ENCODE data around the gene FOXJ1. TPM values are rescaled to one million over a fixed set of nuclear protein-coding genes. Genes with fewer than 3 reads are reported as not detected.

Gene FOXJ1
- total and polyA plus RNA-seq, 2 of the 4 experiments (the other 2 are of a cell fraction), result 0.05 TPM; not detected in 1

- TF ChIP-seq CEBPB (IDR thresholded peaks at IDR 0.05; ENCODE audit: low read depth, low read length), result no peak
These were observed 17.1 kb downstream of the FOXJ1 start (continued) for GRCh38 chr17:76123749-76124581.

- Histone ChIP-seq H2BK15ac (ENCODE audit: low read depth, low read length) (no peak overlapping the region), H4K20me1 (ENCODE audit: insufficient read depth, low read length) (no peaks in the 10 kb centered on the region), H2AK5ac (ENCODE audit: low read depth, low read length) (no peak overlapping the region), H4K91ac (ENCODE audit: insufficient read depth, low read depth, low read length) (no peak overlapping the region), H3K9me1 (ENCODE audit: insufficient read depth, low read length) (no peaks in the 10 kb centered on the region), H3K4ac (ENCODE audit: low read depth, low read length) (no peak overlapping the region), H3K79me1 (ENCODE audit: low read depth in 1 of 2, low read length in 2 of 2) (no peaks in the 10 kb centered on the region), H2BK20ac (ENCODE audit: low read depth, low read length) (no peak overlapping the region), H4K5ac (ENCODE audit: low read depth, low read length) (no peak overlapping the region), H3K9ac (ENCODE audit: low read depth, low read length) (no peak overlapping the region), H2AK9ac (replicated peaks; ENCODE audit: low read depth, low read length, poor library complexity) (no peak overlapping the region), H3K14ac (replicated peaks; ENCODE audit: low read depth, low read length) (no peak overlapping the region), H3K9me3 (ENCODE audit: control insufficient read depth, insufficient read depth, low read length) (no peaks in the 10 kb centered on the region), H3K4me1 (ENCODE audit: control insufficient read depth, insufficient read depth, low read length) (peaks cover 3% of the 10 kb centered on the region; the same call in 1 of the 2 replicates), H3K4me3 (ENCODE audit: insufficient read depth, low read depth, low read length) (no peak overlapping the region), H2BK5ac (ENCODE audit: low read depth, low read length, poor library complexity, severe bottlenecking) (no peak overlapping the region), H2BK120ac (ENCODE audit: low read depth, low read length) (no peak overlapping the region), H4K8ac (ENCODE audit: low read depth in 2 of 2, low read length in 2 of 2) (no peak overlapping the region), H3K27me3 (ENCODE audit: control insufficient read depth, insufficient read depth, low read length) (peaks cover 14% of the 10 kb centered on the region), H3K36me3 (ENCODE audit: control insufficient read depth, insufficient read depth, low read length) (no peaks in the 10 kb centered on the region), H3K4me2 (ENCODE audit: low read depth, low read length) (no peak overlapping the region), H3K18ac (ENCODE audit: low read depth, low read length) (no peak overlapping the region), H3K27ac (ENCODE audit: insufficient read depth, low read length) (no peak overlapping the region), H2AFZ (replicated peaks; ENCODE audit: low read length, poor library complexity) (no peak overlapping the region), H3K23ac (ENCODE audit: low read depth, low read length) (no peak overlapping the region), H3K56ac (ENCODE audit: extremely low read depth, insufficient read depth, low read length) (no peak overlapping the region)
- no CpG with 5 or more reads among the region's 5 CpGs for WGBS, 2 experiments (ENCODE audit: extremely low coverage in 2 of 2, insufficient read length in 1 of 2)
- ChIA-PET POLR2A (ENCODE audit: unreplicated experiment) (no interaction called here), CTCF (interaction anchor here (4.0 kb wide), 1 partner anchor 157 kb away, joined by 27 read pairs; no protein-coding TSS in a partner anchor)
- DNase-seq (no peak), ATAC-seq (ENCODE audit: low read depth) (no peak)
- intact Hi-C loops (cut with micrococcal nuclease), result no loop called here
- BruUV-seq (replicated peaks), result no TSS peak
- in situ Hi-C loops (cut with MboI; ENCODE audit: low sequenced_read_pairs), result no loop called here
- dilution Hi-C loops (cut with HindIII; ENCODE audit: low sequenced_read_pairs, unreplicated experiment), result no loop called here
- no peak for TF ChIP-seq USF2 (IDR thresholded peaks at IDR 0.05; ENCODE audit: low read depth, low read length)
- TF ChIP-seq RCOR1 (IDR thresholded peaks at IDR 0.05; ENCODE audit: insufficient replicate concordance, low read length), result no peak
- TF ChIP-seq NFE2L2 (IDR thresholded peaks at IDR 0.05; ENCODE audit: low read depth, low read length), result no peak
- TF ChIP-seq POLR2A (IDR thresholded peaks at IDR 0.05; ENCODE audit: low read depth, low read length), result no peak
- TF ChIP-seq MXI1 (IDR thresholded peaks at IDR 0.05; ENCODE audit: borderline replicate concordance, low read depth, low read length), result no peak
- no peak for TF ChIP-seq BHLHE40 (IDR thresholded peaks at IDR 0.05; ENCODE audit: low read depth, low read length)
- no peak for TF ChIP-seq RAD21 (IDR thresholded peaks at IDR 0.05; ENCODE audit: low read length)
- no peak for TF ChIP-seq CHD1 (IDR thresholded peaks at IDR 0.05; ENCODE audit: low read depth, low read length)
- TF ChIP-seq FOS (IDR thresholded peaks at IDR 0.05; ENCODE audit: low read depth, low read length), result no peak
- TF ChIP-seq CEBPB (IDR thresholded peaks at IDR 0.05; ENCODE audit: low read depth, low read length), result no peak
- TF ChIP-seq RFX5 (IDR thresholded peaks at IDR 0.05; ENCODE audit: low read depth, low read length), result no peak
- TF ChIP-seq CTCF (conservative IDR thresholded peaks at IDR 0.05; ENCODE audit: low read depth, low read length), result no peak
- no peak for TF ChIP-seq ELK1 (IDR thresholded peaks at IDR 0.05; ENCODE audit: borderline replicate concordance, low read depth, low read length)
- no peak for TF ChIP-seq MAFK (IDR thresholded peaks at IDR 0.05; ENCODE audit: low read depth, low read length)
These were observed 17.9 kb downstream of the FOXJ1 start for GRCh38 chr17:76123191-76123499.

Measured in IMR-90 (cell line).